Vagina (tissue), 2 donors: ENCODE results near the gene UBE2G1. TPM values are rescaled to one million over a fixed set of nuclear protein-coding genes. Genes with fewer than 3 reads are reported as not detected.
"Not testable (repeated sequence)": the region's sequence is repeated elsewhere in the genome, so short reads cannot be mapped to it uniquely, and the experiment has no call there.

Experiments used
- DNase-seq, 2 donors: peaks; one replicate each; pipeline ENCODE4 v3.0.0-alpha.2; 2017; ENCODE audit errors: extremely low spot score in 2 of 2
- H3K27ac ChIP-seq: fragments of 200-600 bp; sonication (generic); one replicate; pipeline ENCODE4 v1.5.1; 2019
- H3K27me3 ChIP-seq: fragments of 200-600 bp; sonication (generic); one replicate; pipeline ENCODE4 v1.5.1; 2019
- H3K36me3 ChIP-seq, 2 donors: fragments of 200-600 bp; sonication (generic); one replicate each; pipeline ENCODE4 v1.5.1; 2017 to 2019
- H3K4me1 ChIP-seq: fragments of 200-600 bp; sonication (generic); one replicate; pipeline ENCODE4 v1.5.1; 2019
- H3K4me3 ChIP-seq, 2 donors: fragments of 200-600 bp; sonication (generic); 1 replicate in 1 of 2; 2 replicates in 1 of 2; pipeline ENCODE4 v1.5.1; 2016 to 2019
- H3K9me3 ChIP-seq: fragments of 200-600 bp; sonication (generic); one replicate; pipeline ENCODE4 v1.5.1; 2019
- CTCF ChIP-seq, 3 experiments: fragments of 450-650 bp in 2 of 3; fragments of 200-600 bp in 1 of 3; sonication (generic) in 1 of 3; IDR thresholded peaks; one replicate each; pipeline ENCODE4 v1.5.1; 2017 to 2019; ENCODE audit warnings: antibody characterized with exemption in 3 of 3, mild to moderate bottlenecking in 2 of 3, moderate library complexity in 2 of 3
- POLR2A ChIP-seq, 2 donors: fragments of 450-650 bp; IDR thresholded peaks; one replicate each; pipeline ENCODE4 v1.6.1; 2017; ENCODE audit warnings: antibody characterized with exemption in 2 of 2, mild to moderate bottlenecking in 2 of 2, moderate library complexity in 2 of 2
- POLR2AphosphoS5 ChIP-seq, 2 donors: sonication (generic); formaldehyde crosslinking; IDR thresholded peaks; one replicate each; pipeline ENCODE4 v1.9.0; 2017; ENCODE audit warnings: antibody characterized with exemption in 2 of 2, mild to moderate bottlenecking in 2 of 2, low read depth in 1 of 2; ENCODE audit not compliant: insufficient read depth in 1 of 2
- intact Hi-C: fragments of 100-400 bp; cut with DNase I; formaldehyde crosslinking; loops from one replicate; pipeline ENCODE4 v1.15.1; 2023
- total RNA-seq: library from RNA; depleted of rRNA; stranded (reverse); fragments of >200 nt; gene quantifications from one replicate; pipeline ENCODE4 v1.2.3, GENCODE V29; 2016

UBE2G1 gene
- total RNA-seq, 1 donor from 2014 or later: 45.4 TPM

GRCh38 chr17:4357030-4357628 is 9.3 kb downstream of the UBE2G1 start:
- DNase-seq: no peak
- no peaks in the 10 kb centered on the region for H3K9me3 ChIP-seq
- peaks cover 60% of the 10 kb centered on the region for H3K4me1 ChIP-seq
- no peaks in the 10 kb centered on the region for H3K36me3 ChIP-seq
- intact Hi-C loops: no loop called here
- no peak overlapping the region for H3K27ac ChIP-seq
- H3K4me3 ChIP-seq: no peak overlapping the region
- no peaks in the 10 kb centered on the region for H3K27me3 ChIP-seq
- TF ChIP-seq POLR2A (IDR thresholded peaks at IDR 0.05) (no peak), CTCF (IDR thresholded peaks at IDR 0.05) (no peak), POLR2AphosphoS5 (IDR thresholded peaks at IDR 0.05; ENCODE audit: insufficient read depth in 1 of 2, low read depth in 1 of 2) (no peak)

GRCh38 chr17:4354862-4355514 is 11.5 kb downstream of the UBE2G1 start:
- Histone ChIP-seq H3K4me1 (peaks cover 59% of the 10 kb centered on the region), H3K27me3 (no peaks in the 10 kb centered on the region), H3K27ac (no peak overlapping the region), H3K9me3 (no peaks in the 10 kb centered on the region), H3K36me3 (no peaks in the 10 kb centered on the region), H3K4me3 (no peak overlapping the region)
- intact Hi-C loops: no loop called here
- no peak for TF ChIP-seq CTCF (IDR thresholded peaks at IDR 0.05)
- DNase-seq: no peak

- H3K9me3 ChIP-seq: no peaks in the 10 kb centered on the region
- H3K36me3 ChIP-seq: no peaks in the 10 kb centered on the region
- peaks cover 53% of the 10 kb centered on the region for H3K4me1 ChIP-seq
- DNase-seq: no peak
- no peak for TF ChIP-seq CTCF (IDR thresholded peaks at IDR 0.05)
- no peak for TF ChIP-seq POLR2AphosphoS5 (IDR thresholded peaks at IDR 0.05; ENCODE audit: insufficient read depth in 1 of 2, low read depth in 1 of 2)
- TF ChIP-seq POLR2A (IDR thresholded peaks at IDR 0.05): no peak
- H3K27me3 ChIP-seq: no peaks in the 10 kb centered on the region
- intact Hi-C loops: no loop called here
- H3K27ac ChIP-seq: no peak overlapping the region
- H3K4me3 ChIP-seq: no peak overlapping the region
These were observed 12.3 kb downstream of the UBE2G1 start for GRCh38 chr17:4354206-4354605.

GRCh38 chr17:4350214-4350613 is 16.3 kb downstream of the UBE2G1 start:
- DNase-seq, H3K27ac ChIP-seq, H3K36me3 ChIP-seq, H3K9me3 ChIP-seq, H3K27me3 ChIP-seq, intact Hi-C loops, H3K4me3 ChIP-seq: not testable (repeated sequence)
- peaks cover 43% of the 10 kb centered on the region for H3K4me1 ChIP-seq

- intact Hi-C loops: no loop called here
- no peak for TF ChIP-seq POLR2AphosphoS5 (IDR thresholded peaks at IDR 0.05; ENCODE audit: insufficient read depth in 1 of 2, low read depth in 1 of 2)
- no peak for TF ChIP-seq POLR2A (IDR thresholded peaks at IDR 0.05)
- TF ChIP-seq CTCF (IDR thresholded peaks at IDR 0.05): no peak
- H3K9me3 ChIP-seq: no peaks in the 10 kb centered on the region
- no peaks in the 10 kb centered on the region for H3K36me3 ChIP-seq
- H3K27ac ChIP-seq: no peak overlapping the region
- H3K4me1 ChIP-seq: peaks cover 44% of the 10 kb centered on the region
- H3K27me3 ChIP-seq: no peaks in the 10 kb centered on the region
- DNase-seq: no peak
- H3K4me3 ChIP-seq: no peak overlapping the region
These were observed 20.8 kb downstream of the UBE2G1 start for GRCh38 chr17:4345581-4346252.
